Measurements from ENCODE around the gene GTPBP10. TPM values are rescaled to one million over a fixed set of nuclear protein-coding genes. Genes with fewer than 3 reads are reported as not detected.

GTPBP10 gene
- polyA plus RNA-seq, 1 donor = 22.7 TPM

DNA sequence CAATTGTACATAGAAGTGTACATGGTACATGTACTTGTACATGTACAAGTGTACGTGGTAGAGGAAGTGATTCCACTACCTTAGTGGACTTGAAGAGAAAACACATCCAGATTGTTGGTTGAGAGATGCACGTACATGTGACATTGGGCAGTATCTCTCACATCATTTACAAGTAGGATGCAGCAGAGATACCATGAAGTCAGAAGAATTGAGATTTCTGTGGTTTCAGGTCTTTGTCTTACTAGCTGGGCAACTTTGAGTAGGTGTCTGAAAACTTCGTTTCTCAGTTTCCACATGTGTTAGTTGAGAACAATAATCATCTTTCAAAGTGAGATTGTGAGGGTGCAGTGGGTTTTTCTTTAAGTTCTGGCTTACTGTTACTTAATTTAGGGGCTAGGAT is 78.2 kb downstream of the GTPBP10 start:
- no peak for DNase-seq
- no peaks in the 10 kb centered on the region for H3K4me1 ChIP-seq (ENCODE audit: control insufficient read depth, insufficient read depth, low read length)
- H3K4me3 ChIP-seq (ENCODE audit: low read length) = no peak overlapping the region
- no peaks in the 10 kb centered on the region for H3K27me3 ChIP-seq (ENCODE audit: control insufficient read depth, insufficient read depth, low read length)
- no peak overlapping the region for H3K27ac ChIP-seq (ENCODE audit: low read length)
- no peaks in the 10 kb centered on the region for H3K9me3 ChIP-seq (ENCODE audit: control insufficient read depth, low read depth, low read length)
- WGBS (ENCODE audit: insufficient coverage, low lambda C conversion rate) = no CpG with 5 or more reads among the region's 3 CpGs
- no peaks in the 10 kb centered on the region for H3K36me3 ChIP-seq (ENCODE audit: control insufficient read depth, insufficient read depth, low read length)

DNA sequence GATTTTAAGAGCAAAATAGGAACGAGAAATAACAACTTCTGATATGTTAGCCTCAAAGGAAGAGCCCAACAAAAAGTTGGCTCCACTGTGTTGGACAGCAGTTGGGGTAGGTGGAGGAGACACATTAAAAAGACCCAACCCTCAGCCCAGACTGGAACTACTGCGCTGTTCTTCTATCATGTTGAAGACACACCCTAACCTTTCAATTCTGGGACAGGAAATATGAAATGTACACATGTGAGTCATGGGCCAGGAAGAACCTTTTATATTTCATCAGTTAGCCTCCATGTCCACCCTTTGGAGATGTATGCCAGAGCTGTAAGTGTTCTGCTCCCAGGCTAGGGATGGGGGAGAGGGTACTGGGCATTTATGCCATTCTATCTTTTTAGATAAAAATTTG is 78.9 kb downstream of the GTPBP10 start:
- DNase-seq = no peak
- no peak overlapping the region for H3K27ac ChIP-seq (ENCODE audit: low read length)
- H3K4me1 ChIP-seq (ENCODE audit: control insufficient read depth, insufficient read depth, low read length) = no peaks in the 10 kb centered on the region
- no CpG with 5 or more reads among the region's 2 CpGs for WGBS (ENCODE audit: insufficient coverage, low lambda C conversion rate)
- H3K27me3 ChIP-seq (ENCODE audit: control insufficient read depth, insufficient read depth, low read length) = no peaks in the 10 kb centered on the region
- H3K4me3 ChIP-seq (ENCODE audit: low read length) = no peak overlapping the region
- no peaks in the 10 kb centered on the region for H3K9me3 ChIP-seq (ENCODE audit: control insufficient read depth, low read depth, low read length)
- no peaks in the 10 kb centered on the region for H3K36me3 ChIP-seq (ENCODE audit: control insufficient read depth, insufficient read depth, low read length)

DNA sequence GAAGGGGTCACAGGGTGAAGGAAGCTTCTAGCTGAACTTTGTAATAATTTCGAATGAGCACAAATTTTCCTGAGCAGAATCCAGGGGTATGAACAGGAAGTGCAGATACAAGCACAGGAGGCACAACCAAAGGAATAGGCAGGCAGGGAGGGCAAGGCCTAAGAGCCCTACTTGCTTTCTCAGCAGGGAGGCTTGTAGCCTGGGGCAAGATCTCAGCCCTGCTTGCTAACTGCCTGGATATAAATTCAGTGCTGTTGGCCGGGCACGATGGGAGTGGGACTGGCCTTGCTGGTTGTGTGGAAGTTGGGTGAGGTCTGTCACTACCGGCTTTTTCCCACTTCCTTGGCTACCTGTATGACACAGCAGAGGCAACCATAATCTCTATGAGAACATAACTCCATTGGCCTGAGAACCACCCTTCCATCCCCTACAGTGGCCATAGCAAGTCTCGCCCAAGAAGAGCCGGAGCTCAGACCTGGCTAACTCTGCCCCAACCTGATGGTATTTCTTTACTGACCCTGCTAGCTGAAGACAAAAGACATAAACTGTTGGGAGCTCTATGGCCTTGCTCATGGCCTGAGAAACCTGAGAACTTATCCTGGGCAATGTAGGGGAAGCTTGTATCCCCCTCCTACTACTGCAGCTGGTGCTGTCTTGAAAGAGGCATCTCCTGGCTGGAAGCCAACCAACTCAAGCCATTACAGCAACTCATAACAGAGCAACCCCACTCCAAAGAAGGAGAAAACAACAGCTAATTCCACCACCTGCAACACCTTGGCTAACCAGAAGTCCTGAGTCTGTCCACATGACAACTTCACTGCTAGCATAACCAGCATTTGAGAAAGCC is 84.3 kb downstream of the GTPBP10 start:
- Histone ChIP-seq H3K4me1 (ENCODE audit: control insufficient read depth, insufficient read depth, low read length) (no peaks in the 10 kb centered on the region), H3K9me3 (ENCODE audit: control insufficient read depth, low read depth, low read length) (peaks cover 15% of the 10 kb centered on the region), H3K36me3 (ENCODE audit: control insufficient read depth, insufficient read depth, low read length) (no peaks in the 10 kb centered on the region), H3K27ac (ENCODE audit: low read length) (no peak overlapping the region), H3K4me3 (ENCODE audit: low read length) (no peak overlapping the region), H3K27me3 (ENCODE audit: control insufficient read depth, insufficient read depth, low read length) (no peaks in the 10 kb centered on the region)
- no peak for DNase-seq
- no CpG with 5 or more reads among the region's 6 CpGs for WGBS (ENCODE audit: insufficient coverage, low lambda C conversion rate)

DNA sequence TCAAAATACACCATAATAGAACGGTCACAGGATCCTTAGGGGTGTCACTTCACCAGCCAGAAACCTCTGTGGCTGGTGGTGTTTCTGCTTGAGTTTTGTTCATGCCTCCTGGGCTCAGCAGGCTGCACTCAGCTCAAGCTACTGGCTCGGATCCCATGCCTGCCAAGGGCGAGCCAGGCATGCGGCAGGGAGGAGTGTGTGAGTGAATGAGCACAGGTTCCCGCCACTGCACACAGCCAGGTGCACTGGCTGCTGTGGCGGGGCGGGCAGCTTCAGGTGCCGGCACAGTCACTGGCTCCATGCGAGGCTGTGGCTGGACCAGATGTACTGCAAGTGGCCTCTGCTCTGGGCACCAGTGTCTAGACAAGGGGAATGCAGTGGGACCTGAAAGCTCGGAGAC is 86.2 kb downstream of the GTPBP10 start:
- DNase-seq = no peak
- no peak overlapping the region for H3K4me3 ChIP-seq (ENCODE audit: low read length)

DNA sequence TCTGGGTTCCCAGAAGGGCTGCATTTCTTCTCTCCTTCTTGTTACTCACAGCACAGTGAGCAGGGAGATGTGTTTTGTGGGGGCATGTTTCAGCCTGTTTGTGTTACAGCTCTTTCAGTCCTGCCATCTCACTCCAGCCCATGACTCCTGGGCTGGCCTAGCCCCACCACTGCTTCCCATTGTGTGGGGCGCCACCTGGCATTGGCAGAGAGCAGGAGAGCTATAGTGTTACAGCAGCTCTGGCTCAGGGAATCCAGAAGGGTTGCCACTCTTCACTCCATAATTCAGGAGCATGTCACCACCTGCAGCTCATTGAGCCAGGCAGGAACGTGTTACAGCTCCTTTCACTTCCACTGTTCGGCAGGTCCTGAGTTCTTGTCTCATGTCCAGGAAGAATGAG is 86.7 kb downstream of the GTPBP10 start:
- H3K4me1 ChIP-seq (ENCODE audit: control insufficient read depth, insufficient read depth, low read length) = no peaks in the 10 kb centered on the region
- no peaks in the 10 kb centered on the region for H3K27me3 ChIP-seq (ENCODE audit: control insufficient read depth, insufficient read depth, low read length)
- peaks cover 15% of the 10 kb centered on the region for H3K9me3 ChIP-seq (ENCODE audit: control insufficient read depth, low read depth, low read length)
- H3K4me3 ChIP-seq (ENCODE audit: low read length) = no peak overlapping the region
- H3K36me3 ChIP-seq (ENCODE audit: control insufficient read depth, insufficient read depth, low read length) = no peaks in the 10 kb centered on the region
- WGBS (ENCODE audit: insufficient coverage, low lambda C conversion rate) = no CpG with 5 or more reads among the region's 3 CpGs
- no peak overlapping the region for H3K27ac ChIP-seq (ENCODE audit: low read length)
- no peak for DNase-seq

More for the DNA sequence above, 86.2 kb downstream of the GTPBP10 start:
- peaks cover 15% of the 10 kb centered on the region for H3K9me3 ChIP-seq (ENCODE audit: control insufficient read depth, low read depth, low read length)
- no peaks in the 10 kb centered on the region for H3K4me1 ChIP-seq (ENCODE audit: control insufficient read depth, insufficient read depth, low read length)
- no peaks in the 10 kb centered on the region for H3K36me3 ChIP-seq (ENCODE audit: control insufficient read depth, insufficient read depth, low read length)
- H3K27ac ChIP-seq (ENCODE audit: low read length) = no peak overlapping the region
- H3K27me3 ChIP-seq (ENCODE audit: control insufficient read depth, insufficient read depth, low read length) = no peaks in the 10 kb centered on the region
- WGBS (ENCODE audit: insufficient coverage, low lambda C conversion rate) = no CpG with 5 or more reads among the region's 10 CpGs

Other genes with a start within 250 kb of the GTPBP10 start
- gene STEAP1, start 192.2 kb upstream of the GTPBP10 start, polyA plus RNA-seq = 31.6 TPM
- gene STEAP2, start 135.0 kb upstream of the GTPBP10 start, polyA plus RNA-seq = 19.2 TPM
- gene CFAP69, start 101.5 kb upstream of the GTPBP10 start, polyA plus RNA-seq = 8.1 TPM
- gene FAM237B, start 25.4 kb upstream of the GTPBP10 start, polyA plus RNA-seq = 0.16 TPM
- gene CLDN12, start 56.7 kb downstream of the GTPBP10 start, polyA plus RNA-seq = 41.7 TPM
- gene PTTG1IP2, start 122.9 kb downstream of the GTPBP10 start, polyA plus RNA-seq = not detected
- gene CDK14, start 249.6 kb downstream of the GTPBP10 start, polyA plus RNA-seq = 9.7 TPM